Middle frontal gyrus (tissue), 1 donor: ENCODE measurements around the gene TTC27.
"Not testable (repeated sequence)": the region's sequence is repeated elsewhere in the genome, so short reads cannot be mapped to it uniquely, and the experiment has no call there.

Experiments
- DNase-seq: peaks from one replicate; pipeline ENCODE4 v3.0.0-alpha.2; 2015; ENCODE audit warnings: low spot score; ENCODE audit errors: extremely low spot score

The TTC27 gene

DNA sequence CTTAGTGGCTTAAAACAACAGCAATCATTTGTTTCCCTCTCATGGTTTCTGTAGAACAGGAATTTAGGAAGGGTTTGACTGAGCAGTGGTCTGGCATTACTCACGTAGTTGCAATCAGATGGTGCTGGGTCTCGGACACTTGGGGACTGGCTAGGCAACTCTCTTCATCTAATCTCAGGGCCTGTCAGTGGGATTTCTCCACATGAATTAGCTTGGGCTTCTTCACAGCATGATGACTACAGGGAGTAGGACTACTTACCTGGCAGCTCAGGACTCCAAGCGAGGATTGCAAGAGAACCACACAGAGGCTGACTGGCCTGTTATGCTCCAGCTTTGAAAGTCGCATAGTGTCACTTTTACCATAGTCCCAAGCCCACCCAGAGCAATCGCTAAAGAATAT, 125.1 kb downstream of the TTC27 start:
- no peak for DNase-seq

DNA sequence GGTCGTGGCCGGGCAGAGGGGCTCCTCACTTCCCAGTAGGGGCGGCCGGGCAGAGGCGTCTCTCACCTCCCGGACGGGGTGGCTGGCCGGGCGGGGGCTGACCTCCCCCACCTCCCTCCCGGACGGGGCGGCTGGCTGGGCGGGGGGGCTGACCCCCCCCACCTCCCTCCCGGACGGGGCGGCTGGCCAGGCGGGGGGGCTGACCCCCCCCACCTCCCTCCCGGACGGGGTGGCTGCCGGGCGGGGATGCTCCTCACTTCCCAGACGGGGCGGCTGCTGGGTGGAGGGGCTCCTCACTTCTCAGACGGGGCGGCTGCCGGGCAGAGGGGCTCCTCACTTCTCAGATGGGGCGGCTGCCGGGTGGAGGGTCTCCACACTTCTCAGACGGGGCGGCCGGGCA, 126.8 kb downstream of the TTC27 start:
- not testable (repeated sequence) for DNase-seq

DNA sequence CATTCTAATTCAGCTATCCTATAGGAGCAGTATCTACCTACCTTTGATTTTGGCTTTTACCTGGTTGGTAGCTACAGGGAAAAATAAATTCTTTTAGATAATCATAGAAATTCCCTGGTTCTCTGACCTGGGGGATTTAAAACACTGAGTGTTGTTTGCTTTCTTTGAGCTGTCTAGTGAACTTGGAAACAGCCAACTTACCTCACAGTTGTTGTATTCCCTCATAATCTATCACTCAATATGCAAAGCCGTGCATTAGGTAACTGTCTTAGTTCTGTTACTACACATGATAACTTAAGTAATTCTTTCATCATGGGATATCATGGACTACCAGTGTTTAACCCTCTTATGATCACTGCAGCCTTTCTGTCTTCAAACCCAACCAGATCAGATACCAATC, 127.8 kb downstream of the TTC27 start:
- DNase-seq: no peak

DNA sequence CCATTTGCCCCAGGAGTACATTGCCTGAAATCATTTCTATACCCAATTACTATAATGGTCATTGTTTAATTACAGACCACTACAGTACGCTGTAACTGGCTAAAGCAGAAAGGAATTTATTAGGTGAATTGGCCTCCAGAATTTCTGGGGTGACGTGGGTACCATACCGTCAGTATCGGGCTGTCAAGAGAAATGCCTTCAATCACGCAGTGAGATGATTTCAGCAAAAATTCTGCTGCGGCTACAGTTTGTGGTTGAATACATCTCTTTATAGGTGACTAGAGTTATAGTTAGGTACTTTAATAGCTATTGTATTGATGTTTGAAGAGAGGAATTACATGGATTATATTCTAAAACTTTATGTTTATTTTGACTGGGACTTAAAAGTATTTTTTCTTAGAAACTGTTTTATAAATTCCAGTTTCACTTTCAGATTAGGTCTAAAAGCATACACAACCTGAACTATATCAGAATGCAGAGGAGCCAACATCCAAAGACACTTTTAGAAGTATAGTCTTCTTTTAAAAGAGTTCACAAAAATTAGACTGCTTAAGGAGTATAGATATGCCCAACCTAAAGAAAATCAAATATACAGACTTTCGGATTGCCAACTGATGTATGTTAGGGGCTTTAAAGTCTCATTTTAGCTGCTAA, 128.4 kb downstream of the TTC27 start:
- no peak for DNase-seq

DNA sequence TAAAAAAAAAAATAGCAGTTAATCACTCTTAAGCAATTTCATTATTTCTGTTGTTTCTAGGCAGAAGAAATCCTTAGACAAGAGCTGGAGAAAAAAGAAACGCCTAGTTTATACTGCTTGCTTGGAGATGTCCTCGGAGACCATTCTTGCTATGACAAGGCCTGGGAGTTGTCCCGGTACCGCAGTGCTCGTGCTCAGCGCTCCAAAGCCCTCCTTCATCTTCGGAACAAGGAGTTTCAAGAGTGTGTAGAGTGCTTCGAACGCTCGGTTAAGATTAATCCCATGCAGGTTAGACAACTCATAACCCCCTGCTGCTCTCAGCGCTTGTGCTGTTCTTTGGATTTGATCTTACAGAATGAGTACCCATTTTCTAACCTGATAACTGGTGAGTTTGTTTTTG, 130.4 kb downstream of the TTC27 start:
- no peak for DNase-seq

DNA sequence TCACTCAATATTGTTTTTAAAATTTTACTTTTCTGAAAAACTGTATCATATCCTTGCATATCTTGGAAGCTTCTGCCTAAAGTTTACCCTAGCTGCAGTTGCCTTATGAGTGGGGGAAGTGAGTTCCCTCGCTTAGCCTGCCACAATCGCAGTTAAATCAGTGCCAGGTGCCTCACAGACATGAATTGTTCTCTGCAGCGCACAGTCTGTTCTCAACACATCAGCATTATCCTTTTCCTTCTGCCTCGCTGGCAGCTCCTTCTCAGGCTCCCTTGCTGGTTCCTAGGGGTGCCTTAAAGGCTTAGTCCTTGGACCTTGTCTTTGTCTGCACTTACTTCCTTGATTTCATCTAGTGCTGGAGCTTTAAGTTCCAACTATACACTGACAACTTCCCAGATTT, 132.8 kb downstream of the TTC27 start:
- no peak for DNase-seq

DNA sequence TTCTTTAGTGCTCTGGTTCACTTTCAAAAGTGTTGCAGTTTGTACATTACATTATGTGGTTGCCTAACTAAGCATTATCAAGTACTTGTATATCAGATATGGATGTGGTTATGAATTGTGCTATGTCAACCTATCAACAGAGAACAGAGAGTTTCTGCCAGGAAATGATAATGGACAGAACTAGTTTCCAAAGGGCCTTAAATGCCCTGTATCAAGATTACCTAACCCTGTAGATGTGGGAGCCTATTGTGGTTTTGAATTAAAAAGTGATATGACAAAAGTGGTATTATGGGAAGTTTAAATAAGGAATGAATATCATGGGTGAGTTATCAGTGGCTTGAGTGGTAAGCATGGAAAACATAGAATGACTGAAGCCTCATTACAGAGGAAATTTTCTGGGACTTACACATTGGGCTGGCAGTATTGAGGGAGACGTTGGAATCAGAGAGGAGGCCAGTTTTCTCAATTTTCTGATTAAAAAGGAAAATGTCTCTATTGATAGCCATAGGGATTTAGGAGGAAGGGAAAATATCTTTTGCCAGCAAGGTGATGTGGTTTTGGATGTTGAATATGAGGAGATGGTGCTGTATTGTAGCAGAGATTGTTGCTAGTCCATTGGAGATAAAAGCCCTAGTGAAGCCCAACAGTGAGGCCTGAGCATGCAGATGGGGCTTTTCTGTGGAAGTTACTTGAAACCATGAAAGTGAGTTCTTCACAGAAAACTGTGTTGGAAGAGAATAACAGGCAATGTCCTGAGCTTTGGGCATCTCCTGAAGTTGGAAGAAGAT, 140.7 kb downstream of the TTC27 start:
- DNase-seq: no peak

DNA sequence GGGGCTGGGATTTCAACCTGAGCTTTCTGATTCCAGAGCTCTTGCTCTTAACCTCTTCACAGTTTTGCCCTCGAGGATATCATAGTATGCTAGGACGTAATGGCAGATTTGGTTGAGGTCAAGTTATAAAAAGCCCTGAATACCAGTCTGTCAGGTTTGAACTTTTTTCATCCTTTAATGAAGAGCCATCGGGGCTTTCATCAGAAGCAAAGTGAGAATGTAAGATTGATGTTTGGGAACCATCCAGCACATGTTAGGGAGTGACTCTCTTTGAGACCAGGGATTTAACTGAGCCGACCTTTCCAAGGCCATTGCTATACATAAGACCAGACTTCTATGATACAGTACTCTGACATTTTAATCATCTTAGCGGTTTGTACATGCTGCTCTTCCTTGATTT, 142.5 kb downstream of the TTC27 start:
- no peak for DNase-seq

DNA sequence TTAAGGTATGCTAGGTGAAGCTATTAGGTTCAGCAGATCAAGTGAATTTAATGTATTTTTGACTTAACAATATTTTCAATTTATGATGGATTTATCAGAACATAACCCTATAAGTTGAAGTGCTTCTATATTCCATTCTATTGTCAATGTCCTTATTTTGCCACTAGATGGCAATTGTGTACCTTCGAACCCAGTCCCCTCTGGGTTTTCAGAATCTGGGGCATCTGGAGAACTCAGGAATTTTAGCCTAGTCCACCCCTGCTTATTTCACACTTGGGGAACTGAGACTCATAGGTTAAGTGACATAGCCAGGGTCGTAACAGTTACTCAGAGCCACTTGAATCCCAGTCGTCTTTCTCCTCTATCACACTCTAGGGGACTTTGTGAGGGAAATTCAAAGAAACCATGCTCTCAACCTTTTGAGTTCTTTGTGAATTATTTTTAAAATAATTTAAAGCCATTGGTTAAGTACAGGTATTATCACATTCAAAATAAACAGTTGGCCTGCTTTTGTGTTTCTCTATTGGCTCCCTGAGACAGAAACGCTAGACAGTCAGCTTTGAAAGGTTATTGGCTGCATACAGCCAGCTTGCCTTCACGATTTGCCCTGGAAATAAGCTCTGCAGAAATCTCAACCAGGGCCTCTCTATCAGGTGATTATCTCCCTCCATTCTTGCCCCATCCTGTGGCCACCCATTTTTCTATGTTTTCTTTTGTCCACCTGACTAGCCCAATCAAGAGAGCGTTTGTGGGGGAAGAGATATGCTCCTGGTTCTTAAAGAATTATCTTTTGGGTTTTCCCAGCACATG, 145.0 kb downstream of the TTC27 start:
- DNase-seq: peak; percentile 41

DNA sequence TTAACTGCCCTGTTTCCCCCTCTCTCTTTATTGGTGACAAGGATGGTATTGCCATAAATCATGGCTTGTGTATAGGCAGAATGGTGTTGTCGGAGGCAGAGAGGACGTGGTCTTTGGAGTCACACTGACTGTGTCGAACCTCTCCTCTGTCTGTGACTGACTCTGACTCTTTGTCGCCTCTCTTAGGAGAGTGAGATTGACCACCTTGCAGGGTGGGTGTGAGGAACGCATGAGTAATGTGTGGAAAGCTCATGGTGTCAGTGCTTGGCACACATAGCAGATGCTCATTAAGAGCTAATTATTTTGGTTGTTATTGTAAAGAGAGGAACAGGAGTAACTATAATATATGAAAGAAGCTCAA, 145.6 kb downstream of the TTC27 start:
- no peak for DNase-seq

DNA sequence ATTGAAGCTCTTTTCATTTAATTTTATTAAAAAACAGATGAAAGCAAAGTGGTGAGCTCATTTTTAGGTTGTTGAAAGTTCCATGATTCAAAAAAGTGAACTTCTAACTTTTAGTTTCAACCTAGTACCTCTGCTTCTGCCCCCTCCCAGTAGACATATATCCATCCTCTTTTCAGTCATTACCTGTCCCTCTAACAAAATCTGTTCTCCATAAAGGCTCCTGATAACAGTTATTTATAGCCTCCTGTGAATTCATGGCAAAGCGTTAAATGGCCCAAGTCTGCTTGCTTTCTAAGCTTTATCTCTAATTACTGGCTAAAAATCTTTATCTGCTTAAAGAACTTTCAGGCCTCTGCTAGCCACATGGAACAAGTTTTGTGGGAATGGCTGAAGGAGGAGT, 148.1 kb downstream of the TTC27 start:
- no peak for DNase-seq

DNA sequence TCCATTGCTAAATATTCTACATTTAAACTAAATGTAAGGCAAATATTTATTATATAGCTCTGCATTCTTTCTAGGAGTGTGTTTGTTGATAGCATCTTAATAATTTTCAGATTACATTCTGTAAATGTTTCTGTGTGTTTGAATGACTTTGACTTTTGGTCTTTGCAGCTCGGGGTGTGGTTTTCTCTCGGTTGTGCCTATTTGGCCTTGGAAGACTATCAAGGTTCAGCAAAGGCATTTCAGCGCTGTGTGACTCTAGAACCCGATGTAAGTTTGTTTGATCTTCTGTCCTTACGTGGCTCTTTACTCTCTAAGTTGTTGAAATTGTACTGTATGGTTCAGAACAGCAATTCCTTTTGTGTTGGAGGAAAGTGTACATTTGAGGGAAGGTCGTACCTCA, 149.9 kb downstream of the TTC27 start:
- no peak for DNase-seq

DNA sequence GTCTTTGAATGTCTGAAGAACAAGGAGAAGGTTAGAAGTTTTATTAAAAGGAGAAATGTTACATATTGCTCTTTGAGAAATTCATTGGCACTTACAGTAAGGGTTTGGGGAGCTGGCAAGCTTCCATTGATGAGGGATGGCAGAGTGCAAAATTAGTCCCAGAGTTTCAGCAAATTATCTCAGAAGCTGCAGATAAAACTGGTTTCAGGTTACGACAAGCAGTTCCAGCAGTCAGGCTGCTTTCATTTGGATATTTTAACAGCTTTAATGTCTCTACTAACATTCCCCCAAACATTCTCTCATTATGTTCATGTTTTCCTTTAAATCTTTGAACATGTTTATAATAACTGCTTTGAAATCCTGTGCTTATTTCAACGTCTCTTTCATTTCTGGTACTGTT, 153.1 kb downstream of the TTC27 start:
- DNase-seq: no peak

DNA sequence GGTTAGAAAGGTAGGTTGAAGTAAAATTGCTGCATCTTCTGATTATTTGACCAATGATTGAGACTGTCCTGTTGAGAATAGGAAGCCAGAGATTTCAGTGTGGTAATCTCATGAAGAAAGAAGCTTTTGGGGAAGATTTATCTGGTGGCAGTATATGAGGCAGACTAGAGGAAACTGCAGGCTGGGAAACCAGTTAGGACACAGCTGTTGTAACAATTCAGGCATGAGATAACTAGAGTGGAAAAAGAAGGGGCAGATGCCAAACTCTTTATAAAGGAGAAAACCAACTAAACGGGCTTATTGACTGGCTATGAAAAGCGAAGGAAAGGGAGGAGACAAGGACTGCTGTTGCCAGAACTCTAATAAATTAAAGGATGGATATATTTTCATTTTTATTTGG, 155.6 kb downstream of the TTC27 start:
- DNase-seq: no peak

DNA sequence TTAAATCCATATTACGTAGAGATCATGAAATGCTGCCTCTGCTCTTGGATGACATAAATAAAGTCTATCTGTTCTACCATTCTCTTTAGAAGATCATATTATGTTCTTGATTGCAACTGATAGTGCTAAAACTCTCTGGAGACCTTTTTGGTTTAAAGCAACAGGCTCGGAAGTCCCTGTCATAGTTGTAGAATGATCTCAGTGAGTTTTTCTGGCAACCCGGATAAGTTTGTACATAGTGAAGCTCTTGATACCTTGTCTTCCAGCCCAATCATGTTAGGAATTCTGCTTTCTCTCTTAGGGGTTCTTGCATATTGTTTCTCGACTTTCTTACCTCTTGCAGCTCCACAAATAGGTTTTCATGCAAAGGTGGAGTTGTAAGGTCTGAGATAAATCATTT, 156.1 kb downstream of the TTC27 start:
- no peak for DNase-seq

DNA sequence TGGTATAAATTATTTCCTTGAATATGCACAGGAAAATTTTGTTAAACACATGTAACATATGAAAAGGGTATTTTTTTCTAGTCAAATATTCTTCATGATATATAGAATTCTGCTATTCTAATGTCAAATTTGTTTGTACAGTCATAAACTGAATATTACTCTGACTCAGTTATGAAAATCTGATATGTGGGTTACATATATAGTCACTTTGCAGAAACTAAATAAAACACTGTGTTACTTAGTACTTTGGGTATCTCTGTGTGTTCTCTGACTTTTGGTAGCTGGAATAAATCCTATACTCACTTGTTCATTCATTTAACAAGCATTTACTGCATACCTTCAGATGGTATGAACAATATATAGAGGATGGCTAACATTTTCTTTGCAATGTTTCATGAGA, 159.4 kb downstream of the TTC27 start:
- no peak for DNase-seq

DNA sequence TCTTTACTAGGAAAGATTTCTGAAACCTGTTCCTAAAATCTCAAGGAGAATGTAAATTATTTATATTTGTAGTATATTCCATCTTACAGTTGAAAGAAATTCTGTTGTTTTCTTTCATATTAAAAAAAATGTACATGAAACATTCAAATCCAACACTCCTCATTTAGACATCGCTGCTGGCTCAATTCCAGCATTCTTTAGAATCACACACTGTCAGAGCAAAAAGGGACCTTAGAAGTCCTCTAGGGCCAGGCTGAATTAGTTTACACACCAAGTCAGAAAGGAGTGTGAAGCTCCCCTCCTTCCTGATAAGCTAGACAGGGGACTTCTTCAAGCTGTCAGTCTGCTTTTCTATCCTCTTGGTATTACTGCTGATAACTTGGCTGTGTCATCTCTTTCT, 160.3 kb downstream of the TTC27 start:
- no peak for DNase-seq

DNA sequence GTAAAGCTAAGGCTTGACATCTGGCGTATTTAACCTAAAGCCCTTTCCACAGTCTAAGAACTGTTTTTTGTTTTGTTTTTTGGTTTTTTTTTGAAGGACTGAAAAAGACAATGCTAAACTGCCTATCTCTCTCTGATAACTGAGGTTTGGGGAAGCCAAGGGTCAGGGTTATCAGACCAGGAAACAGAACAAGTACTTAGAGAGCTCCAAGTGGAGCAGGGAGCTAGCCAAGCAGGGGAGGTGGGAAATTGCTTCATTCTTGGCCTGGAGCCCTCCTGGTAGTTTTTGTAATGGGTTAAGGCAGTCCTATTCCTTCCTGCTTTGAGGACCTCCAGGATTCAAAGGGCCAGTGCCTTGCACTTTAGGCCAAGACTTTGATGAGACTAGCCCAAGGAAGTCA, 164.6 kb downstream of the TTC27 start:
- DNase-seq: no peak

DNA sequence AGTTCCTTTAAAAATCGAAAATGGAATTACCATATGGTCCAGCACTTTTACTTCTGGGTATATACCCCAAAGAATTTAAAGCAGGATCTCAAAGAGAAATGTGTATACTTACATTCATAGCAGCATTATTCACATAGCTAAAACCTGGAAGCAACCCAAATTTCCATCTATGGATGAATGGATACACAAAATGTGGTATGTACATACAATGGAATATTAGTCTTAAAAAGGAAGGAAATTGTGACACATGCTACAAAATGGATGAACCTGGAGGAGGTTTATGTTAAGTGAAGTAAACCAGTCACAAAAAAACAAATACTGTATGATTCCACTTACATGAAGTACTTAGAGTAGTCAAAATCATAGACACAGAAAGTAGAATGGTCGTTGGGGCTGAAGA, 171.0 kb downstream of the TTC27 start:
- no peak for DNase-seq

DNA sequence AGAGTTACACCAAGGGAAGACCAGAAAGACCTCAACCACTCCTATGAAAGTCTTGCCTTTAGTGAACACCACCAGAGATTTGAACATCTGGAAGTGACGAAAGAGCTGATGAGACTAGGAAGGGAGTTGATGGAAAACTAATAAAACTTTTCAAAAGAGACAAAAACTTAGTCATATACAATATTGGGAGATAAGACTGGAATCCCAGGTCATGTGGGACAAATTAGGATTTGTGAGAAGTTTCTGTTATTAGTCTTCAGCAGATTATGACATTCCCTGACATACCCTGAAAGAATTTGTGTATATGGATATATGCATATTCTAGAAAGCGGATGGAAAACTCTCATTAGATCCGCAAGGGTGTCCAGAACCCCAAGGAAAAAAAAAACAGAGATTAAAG, 173.9 kb downstream of the TTC27 start:
- no peak for DNase-seq

DNA sequence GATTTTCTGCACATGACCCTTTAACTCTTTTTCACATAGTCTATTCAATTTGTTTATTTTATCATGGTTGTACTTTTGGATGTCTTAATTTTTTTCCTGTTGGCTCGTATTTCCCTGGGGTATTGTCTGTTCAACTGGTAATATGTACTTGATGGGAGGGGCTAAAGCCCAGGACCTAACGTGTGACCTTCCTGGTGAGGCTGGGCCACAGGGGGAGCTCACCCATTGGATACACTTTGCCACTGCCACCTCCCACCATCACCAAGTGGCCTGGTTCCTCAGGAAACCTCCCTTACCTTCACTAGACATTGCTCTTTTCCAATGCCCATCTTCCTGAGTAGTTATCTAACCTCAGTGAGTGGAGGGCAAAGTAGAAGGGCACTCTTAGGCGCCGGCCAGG, 175.0 kb downstream of the TTC27 start:
- no peak for DNase-seq

DNA sequence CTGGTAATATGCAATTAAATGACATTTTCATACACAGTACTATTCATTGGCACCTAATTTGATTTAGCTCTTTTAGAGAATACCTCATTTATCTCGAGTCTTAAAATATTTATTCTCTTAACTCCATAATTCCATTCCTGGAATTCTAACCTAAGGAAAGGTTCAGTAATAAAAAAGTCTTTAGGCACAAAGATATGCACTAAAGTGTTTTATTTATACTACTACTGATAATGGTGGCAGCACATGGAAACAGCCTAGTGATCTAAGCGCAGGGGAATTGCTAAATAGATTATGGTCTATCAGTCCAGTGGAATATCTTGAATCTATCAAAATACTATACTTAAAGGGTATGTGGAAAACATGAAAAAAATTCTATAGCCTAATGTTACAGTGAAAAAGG, 176.4 kb downstream of the TTC27 start:
- no peak for DNase-seq
